A549 (cell line): Measurements from ENCODE around the gene MESD.

Experiments used
- CHD2 ChIP-seq: fragments of 150-350 bp; IDR thresholded peaks from 2 replicates; pipeline ENCODE4 v1.6.1; 2014; ENCODE audit warnings: low read length; ENCODE audit not compliant: partially characterized antibody
- EP300 ChIP-seq, 2 experiments: fragments of >200 bp; sonication (Bioruptor Twin); formaldehyde crosslinking; IDR thresholded peaks; 2 replicates in 1 of 2; 3 replicates in 1 of 2; pipeline ENCODE4 v1.6.1; 2016 to 2017
- JUN ChIP-seq, 2 experiments: fragments of >200 bp; sonication (Bioruptor Twin); formaldehyde crosslinking; IDR thresholded peaks; 2 replicates in 1 of 2; 3 replicates in 1 of 2; pipeline ENCODE4 v1.6.1; 2016 to 2017
- POLR2A ChIP-seq: IDR thresholded peaks from 2 replicates; pipeline ENCODE4 v1.6.1; 2012; ENCODE audit warnings: mild to moderate bottlenecking, low read length
- TF ChIP-seq, protein P1 (sequence below): fragments of >200 bp; sonication (Bioruptor Twin); formaldehyde crosslinking; IDR thresholded peaks from 3 replicates; pipeline ENCODE4 v1.5.1; 2016

DNA sequence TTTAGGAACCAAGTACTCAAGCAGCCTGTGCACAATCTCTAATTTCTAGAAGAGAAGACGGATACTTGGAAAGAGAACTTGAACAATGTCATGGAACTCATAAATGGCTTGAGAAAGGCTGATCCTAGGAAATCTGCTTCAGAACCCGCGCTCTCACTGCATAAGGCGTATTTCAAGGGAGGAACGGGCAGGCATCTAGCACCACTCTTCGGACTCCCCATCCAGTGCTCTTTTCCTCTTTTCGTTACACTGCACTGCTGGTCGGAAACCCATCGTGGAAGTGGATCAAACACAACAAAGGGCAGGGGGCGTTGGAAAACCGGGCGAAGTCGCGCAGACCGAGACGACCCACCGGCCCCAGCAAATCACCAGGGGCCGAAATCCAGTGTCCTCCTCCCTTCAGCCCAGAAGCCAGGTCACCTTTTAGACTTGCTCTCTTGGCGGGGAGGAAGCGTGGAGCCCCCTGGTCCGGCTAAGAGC is 10.6 kb upstream of the MESD start:
- TF ChIP-seq EP300 (IDR thresholded peaks at IDR 0.05) (peak in 1 of 2 experiments; percentile 32; a peak in 1 of 5 replicates), POLR2A (no peak), CHD2 (no peak), JUN (IDR thresholded peaks at IDR 0.05) (no peak)
- TF ChIP-seq, protein P1, sequence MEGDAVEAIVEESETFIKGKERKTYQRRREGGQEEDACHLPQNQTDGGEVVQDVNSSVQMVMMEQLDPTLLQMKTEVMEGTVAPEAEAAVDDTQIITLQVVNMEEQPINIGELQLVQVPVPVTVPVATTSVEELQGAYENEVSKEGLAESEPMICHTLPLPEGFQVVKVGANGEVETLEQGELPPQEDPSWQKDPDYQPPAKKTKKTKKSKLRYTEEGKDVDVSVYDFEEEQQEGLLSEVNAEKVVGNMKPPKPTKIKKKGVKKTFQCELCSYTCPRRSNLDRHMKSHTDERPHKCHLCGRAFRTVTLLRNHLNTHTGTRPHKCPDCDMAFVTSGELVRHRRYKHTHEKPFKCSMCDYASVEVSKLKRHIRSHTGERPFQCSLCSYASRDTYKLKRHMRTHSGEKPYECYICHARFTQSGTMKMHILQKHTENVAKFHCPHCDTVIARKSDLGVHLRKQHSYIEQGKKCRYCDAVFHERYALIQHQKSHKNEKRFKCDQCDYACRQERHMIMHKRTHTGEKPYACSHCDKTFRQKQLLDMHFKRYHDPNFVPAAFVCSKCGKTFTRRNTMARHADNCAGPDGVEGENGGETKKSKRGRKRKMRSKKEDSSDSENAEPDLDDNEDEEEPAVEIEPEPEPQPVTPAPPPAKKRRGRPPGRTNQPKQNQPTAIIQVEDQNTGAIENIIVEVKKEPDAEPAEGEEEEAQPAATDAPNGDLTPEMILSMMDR = no peak
